GM18502 (cell line): ENCODE results near the gene CRYGC.

Source experiments
- ATAC-seq: cut with Tn5 transposase; IDR thresholded peaks from one replicate; pipeline ENCODE4 v1.9.1; 2021; ENCODE audit warnings: mild to moderate bottlenecking; ENCODE audit not compliant: unreplicated experiment, poor library complexity

The CRYGC gene

DNA sequence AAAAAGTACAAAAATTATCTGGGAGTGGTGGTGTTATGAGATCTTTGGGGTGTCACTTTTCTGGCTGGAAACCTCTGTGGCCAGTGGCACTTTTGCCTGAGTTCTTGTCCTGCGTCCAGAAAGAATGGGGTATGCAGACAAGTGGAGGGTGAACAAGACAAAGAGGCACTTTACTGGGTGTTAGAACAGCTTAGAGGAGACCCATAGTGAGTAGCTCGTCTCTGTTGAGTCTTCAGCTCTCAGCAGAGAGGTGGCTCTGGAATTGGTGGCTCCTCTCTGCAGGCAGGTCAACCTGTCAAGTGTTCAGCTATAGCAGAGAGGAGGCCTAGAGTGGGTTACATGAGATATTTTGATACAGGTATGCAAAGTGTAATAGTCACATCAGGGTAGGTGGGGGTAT lies 31.4 kb downstream of the CRYGC start:
- no peak for ATAC-seq

DNA sequence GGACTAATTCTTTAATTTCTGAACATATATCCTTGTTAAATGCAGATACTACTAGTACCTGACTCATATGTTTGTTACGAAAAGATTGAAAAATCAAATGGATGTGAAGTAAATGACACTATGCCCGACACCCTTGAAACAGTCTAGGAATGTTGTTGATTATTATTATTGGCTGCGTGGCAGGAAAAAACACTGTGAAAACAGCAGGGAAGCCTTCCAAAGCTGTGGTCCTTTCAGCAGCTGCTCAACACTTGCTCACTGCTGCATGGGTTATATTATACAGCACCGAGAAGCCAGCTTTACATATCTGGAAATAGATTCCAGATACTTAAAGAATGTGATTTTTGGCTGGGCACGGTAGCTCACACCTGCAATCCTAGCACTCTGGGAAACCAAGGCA lies 31.8 kb downstream of the CRYGC start:
- ATAC-seq = no peak

DNA sequence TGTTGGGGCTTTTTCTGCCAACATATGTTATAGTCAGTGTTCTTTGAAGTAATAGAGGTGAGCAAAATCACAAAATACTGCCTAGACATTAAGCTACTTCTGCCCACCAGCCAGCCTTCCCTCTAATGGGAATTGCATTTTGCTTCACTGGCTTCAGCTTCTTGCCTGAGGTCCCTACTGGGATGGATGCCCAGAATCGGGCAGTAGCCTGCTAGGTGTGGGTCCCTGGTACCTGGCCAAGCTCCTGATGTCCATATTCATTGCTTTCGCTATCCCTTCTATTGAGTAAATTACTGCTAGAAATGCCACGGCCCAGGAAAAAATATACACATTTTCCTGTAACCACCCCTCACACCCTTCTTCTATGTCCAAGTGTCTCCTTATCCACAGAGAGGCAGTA lies 32.3 kb downstream of the CRYGC start:
- no peak for ATAC-seq

DNA sequence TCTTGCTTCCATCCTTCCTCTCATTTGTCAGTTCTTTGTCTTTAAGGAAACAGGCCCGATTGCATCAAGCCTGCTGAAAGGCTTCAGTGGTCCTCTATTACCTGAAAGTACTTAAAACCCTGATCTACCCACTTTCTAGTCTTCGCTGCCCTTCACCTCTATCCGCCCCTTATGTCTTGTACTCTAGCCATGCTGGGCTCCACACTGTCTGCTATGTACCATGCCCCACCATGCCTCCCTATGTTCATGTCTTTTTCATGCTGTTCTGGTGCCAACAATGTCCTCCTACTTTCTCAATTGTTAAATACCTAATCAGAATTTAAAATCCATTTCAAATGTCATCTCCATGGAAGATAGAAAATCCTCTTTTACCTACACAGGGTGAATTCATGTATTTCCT lies 33.5 kb downstream of the CRYGC start:
- no peak for ATAC-seq

DNA sequence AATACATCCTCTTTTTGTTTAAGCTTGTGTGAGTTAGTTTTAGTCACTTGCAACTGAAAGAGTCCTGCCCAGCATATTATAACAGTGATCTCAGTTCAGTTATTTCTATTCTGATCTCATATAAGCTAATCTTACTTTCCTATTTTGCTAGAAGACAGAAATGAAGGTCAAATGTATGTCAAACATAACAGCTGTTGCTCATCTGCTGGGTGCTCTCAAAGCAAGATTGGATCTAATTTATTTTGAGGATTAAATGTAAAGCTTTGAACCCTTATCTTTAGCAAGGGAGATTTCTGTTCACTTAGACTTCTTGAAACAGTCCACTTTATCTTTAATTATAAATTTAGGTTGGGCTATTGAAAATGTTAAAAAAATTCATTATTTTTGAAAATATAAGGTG lies 36.5 kb downstream of the CRYGC start:
- ATAC-seq = no peak

DNA sequence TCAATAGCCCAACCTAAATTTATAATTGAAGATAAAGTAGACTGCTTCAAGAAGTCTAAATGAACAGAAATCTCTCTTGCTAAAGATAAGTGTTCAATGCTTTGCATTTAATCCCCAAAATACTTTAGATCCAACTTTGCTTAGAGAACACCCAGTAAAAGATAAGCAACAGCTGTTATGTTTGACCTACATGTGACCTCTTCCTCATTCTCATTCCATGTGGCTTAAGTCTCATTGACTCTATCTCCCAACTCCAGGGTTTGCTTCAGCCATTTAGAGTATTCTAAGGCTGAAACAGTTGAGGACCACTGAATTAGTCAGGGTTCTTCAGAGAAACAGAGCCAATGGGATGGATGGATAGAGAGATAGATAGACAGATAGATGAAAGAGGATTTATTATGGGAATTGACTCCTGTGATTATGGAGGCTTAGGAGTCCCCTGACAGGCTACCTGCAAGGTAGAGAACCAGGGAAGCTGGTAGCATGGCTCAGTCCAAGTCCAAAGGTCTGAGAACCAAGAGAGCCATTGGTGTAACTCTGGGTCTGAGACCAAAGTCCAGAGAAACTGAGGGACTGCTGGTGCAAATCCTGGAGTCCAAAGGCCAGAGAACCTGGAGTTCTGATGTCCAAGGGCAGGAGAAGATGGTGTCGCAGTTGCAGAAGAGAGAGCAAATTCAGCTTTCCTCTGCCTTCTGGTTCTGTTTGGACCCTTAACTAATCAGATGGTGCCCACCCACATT lies 37.4 kb downstream of the CRYGC start:
- no peak for ATAC-seq

DNA sequence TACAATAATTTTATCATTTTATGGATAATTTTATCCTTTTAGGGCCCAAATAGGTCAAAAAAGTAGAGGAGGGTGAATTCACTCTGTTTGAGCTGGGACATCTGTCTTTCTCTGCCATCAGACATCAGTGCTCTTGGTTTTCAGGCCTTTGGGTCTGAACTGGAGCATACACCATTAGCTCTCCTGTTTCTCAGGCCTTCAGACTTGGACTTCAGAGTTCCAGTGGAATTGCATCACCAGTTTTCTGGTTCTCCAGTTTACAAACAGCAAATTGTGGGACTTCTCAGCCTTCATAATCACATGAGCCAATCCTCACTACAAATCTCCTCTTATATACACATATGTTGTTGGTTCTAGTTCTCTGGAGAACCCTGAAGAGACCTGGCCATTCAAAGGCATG lies 39.2 kb downstream of the CRYGC start:
- ATAC-seq = no peak

DNA sequence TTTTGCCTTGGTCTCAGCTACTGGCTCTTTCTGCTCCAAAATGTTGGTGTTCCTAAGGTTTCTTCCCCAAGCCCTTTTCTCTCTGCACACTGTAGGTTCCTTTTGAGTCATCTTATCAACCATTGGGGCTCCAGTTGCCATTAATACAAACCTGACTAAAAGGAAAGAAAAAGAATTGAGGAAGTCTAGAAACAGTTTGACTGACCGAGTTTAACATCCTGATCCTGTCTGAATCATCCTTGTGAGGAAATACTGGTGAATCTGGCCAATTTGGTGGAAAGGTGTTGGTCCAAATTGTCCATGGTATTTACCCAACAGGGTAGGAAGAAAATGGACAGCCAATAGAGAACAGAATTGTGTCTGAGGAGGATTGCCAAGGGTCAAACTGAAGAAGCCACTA lies 43.6 kb downstream of the CRYGC start:
- no peak for ATAC-seq

DNA sequence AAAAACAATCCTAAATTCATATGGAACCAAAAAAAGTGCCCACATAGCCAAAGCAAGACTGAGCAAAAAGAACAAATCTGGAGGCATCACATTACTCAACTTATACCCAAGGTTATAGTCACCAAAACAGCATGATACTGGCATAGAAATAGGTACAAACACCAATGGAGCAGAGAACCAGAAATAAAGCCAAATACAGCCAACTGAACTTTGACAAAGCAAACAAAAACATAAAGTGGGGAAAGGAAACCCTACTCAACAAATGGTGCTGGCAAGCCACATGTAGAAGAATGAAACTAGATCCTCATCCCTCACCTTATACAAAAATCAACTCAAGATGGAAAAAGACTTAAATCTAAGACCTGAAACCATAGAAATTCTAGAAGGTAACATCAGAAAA lies 45.8 kb downstream of the CRYGC start:
- no peak for ATAC-seq
